ENCODE measurements around the gene BAHCC1. TPM values are rescaled to one million over a fixed set of nuclear protein-coding genes. Genes with fewer than 3 reads are reported as not detected.

The BAHCC1 gene
- total and polyA plus RNA-seq, 9 of the 15 experiments (the other 6 are each of a cell fraction or from before 2014, with no cell fraction given) = 0.14 to 26.9 (median 5.0) TPM

- TF ChIP-seq NR0B1 (IDR thresholded peaks at IDR 0.05; ENCODE audit: partially characterized antibody) (no peak), SRSF1 (IDR thresholded peaks at IDR 0.05; ENCODE audit: low read depth, low read length) (no peak), KDM4B (IDR thresholded peaks at IDR 0.05; ENCODE audit: borderline replicate concordance in 2 of 2, low read depth in 1 of 2) (no peak), ZFPM2 (CRISPR knock-in tag; IDR thresholded peaks at IDR 0.05) (no peak), ZNF24 (IDR thresholded peaks at IDR 0.05) (peak; percentile 43; the same call in 1 of the 2 replicates), ID3 (CRISPR knock-in tag; IDR thresholded peaks at IDR 0.05) (no peak), ID3 (tag; IDR thresholded peaks at IDR 0.05) (no peak), SP1 (CRISPR knock-in tag; IDR thresholded peaks at IDR 0.05) (no peak), SIN3A (IDR thresholded peaks at IDR 0.05; ENCODE audit: borderline replicate concordance in 2 of 2, control insufficient read depth in 1 of 2, low read depth in 2 of 2, low read length in 2 of 2) (no peak), ESRRA (IDR thresholded peaks at IDR 0.05; ENCODE audit: borderline replicate concordance, low read depth) (no peak), CREB1 (IDR thresholded peaks at IDR 0.05) (no peak), CREB1 (CRISPR knock-in tag; IDR thresholded peaks at IDR 0.05) (no peak), ZNF23 (CRISPR knock-in tag; IDR thresholded peaks at IDR 0.05) (no peak), PTBP1 (IDR thresholded peaks at IDR 0.05; ENCODE audit: low read depth, low read length) (no peak), NFXL1 (CRISPR knock-in tag; IDR thresholded peaks at IDR 0.05) (no peak), ZNF695 (CRISPR knock-in tag; IDR thresholded peaks at IDR 0.05) (no peak), POLR3G (IDR thresholded peaks at IDR 0.05; ENCODE audit: extremely low read depth, insufficient read length, insufficient replicate concordance) (no peak), KDM1A (IDR thresholded peaks at IDR 0.05) (peak; percentile 62 to 65), THAP7 (CRISPR knock-in tag; IDR thresholded peaks at IDR 0.05) (no peak), NRF1 (conservative IDR thresholded peaks at IDR 0.05 in 1 of 2, IDR thresholded peaks at IDR 0.05 in 1 of 2) (peak in 1 of 2 experiments; percentile 21; a peak in 1 of 4 replicates), POLR2A (conservative IDR thresholded peaks at IDR 0.05) (peak; percentile 41; the same call in 1 of the 2 replicates), MEF2D (tag; conservative IDR thresholded peaks at IDR 0.05; ENCODE audit: low read depth) (no peak), ARID3B (CRISPR knock-in tag; IDR thresholded peaks at IDR 0.05; ENCODE audit: borderline replicate concordance) (no peak), FOXO4 (CRISPR knock-in tag; IDR thresholded peaks at IDR 0.05) (no peak)
Observed at GRCh38 chr17:81493198-81494038, 98.2 kb downstream of the BAHCC1 start (continued).
